ENCODE results near the gene PDC.

DNA sequence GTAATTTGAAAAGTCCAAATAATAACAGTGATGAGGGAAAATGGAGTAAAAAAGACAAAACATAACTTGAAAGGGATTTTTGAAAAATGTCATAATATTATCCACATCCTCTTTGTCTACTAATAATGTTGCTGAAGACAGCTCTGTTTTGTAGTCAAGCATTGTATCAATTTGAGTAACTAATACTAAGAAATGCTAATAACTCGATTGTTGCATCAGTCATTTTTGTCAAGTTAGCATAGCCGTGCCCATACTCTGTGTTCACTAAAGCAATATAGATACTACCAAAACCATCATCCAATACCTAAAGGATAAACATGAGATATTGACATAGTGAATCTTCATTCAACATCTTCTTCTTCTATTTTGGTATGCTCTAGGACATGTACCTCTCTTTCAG lies 17.3 kb downstream of the PDC start:
- no peak for TF ChIP-seq CTCF (IDR thresholded peaks at IDR 0.05; ENCODE audit: low read length)
- no peak for TF ChIP-seq EZH2 (IDR thresholded peaks at IDR 0.05; ENCODE audit: borderline replicate concordance, low read length)

Data from OCI-LY1 (cell line).